Stimulated activated naive CD8-positive, alpha-beta T cell treated with anti-CD3 and anti-CD28 coated beads, Interleukin-15, amount 100 ng/mL, for 72 hours (primary cell): ENCODE results near the gene OR8B12.

ENCODE experiments used
- ATAC-seq: fragments of 150-1000 bp; cut with Tn5 transposase; 2 replicates; pipeline ENCODE4 v1.10.0; 2021; ENCODE audit warnings: mild to moderate bottlenecking, moderate library complexity
- DNase-seq, 2 donors: peaks; one replicate each; pipeline ENCODE4 v3.0.0; 2021 to 2022
- H3K27ac Mint-ChIP-seq, 2 donors: one replicate each; pipeline ENCODE4 v1.8.0; 2022; ENCODE audit warnings: mild to moderate bottlenecking in 2 of 2, mixed read lengths in 2 of 2, moderate library complexity in 2 of 2
- H3K27me3 Mint-ChIP-seq: one replicate; pipeline ENCODE4 v1.8.0; 2022; ENCODE audit warnings: mixed read lengths
- H3K4me1 Mint-ChIP-seq: one replicate; pipeline ENCODE4 v1.8.0; 2022; ENCODE audit warnings: mild to moderate bottlenecking, mixed read lengths
- H3K4me3 Mint-ChIP-seq, 2 donors: one replicate each; pipeline ENCODE4 v1.8.0; 2022; ENCODE audit warnings: mild to moderate bottlenecking in 2 of 2, mixed read lengths in 2 of 2, moderate library complexity in 1 of 2
- H3K9me3 Mint-ChIP-seq, 2 donors: one replicate each; pipeline ENCODE4 v1.8.0; 2022; ENCODE audit warnings: mixed read lengths in 2 of 2

The OR8B12 gene

GRCh38 chr11:124543554-124543953, at the start of gene OR8B12:
OR8B12 (minus strand) TSS chr11:124543654; CDS start chr11:124543654, 0 bp downstream.
- peaks cover 33% of the 10 kb centered on the region for H3K27me3 Mint-ChIP-seq
- H3K9me3 Mint-ChIP-seq, result no peaks in the 10 kb centered on the region
- no peaks in the 10 kb centered on the region for H3K4me1 Mint-ChIP-seq
- H3K4me3 Mint-ChIP-seq, result no peak within 1 kb of the TSS
- DNase-seq, result no peak
- no peak for ATAC-seq
- H3K27ac Mint-ChIP-seq, result peak within 1 kb of the TSS in 1 of 2 donors; percentile 23

GRCh38 chr11:124592627-124593026, 49.2 kb upstream of the OR8B12 start:
- peaks cover 20% of the 10 kb centered on the region for H3K27me3 Mint-ChIP-seq
- H3K27ac Mint-ChIP-seq, result no peak overlapping the region
- H3K4me1 Mint-ChIP-seq, result no peaks in the 10 kb centered on the region
- no peak overlapping the region for H3K4me3 Mint-ChIP-seq
- no peaks in the 10 kb centered on the region for H3K9me3 Mint-ChIP-seq
- no peak for ATAC-seq
- DNase-seq, result no peak

DNA sequence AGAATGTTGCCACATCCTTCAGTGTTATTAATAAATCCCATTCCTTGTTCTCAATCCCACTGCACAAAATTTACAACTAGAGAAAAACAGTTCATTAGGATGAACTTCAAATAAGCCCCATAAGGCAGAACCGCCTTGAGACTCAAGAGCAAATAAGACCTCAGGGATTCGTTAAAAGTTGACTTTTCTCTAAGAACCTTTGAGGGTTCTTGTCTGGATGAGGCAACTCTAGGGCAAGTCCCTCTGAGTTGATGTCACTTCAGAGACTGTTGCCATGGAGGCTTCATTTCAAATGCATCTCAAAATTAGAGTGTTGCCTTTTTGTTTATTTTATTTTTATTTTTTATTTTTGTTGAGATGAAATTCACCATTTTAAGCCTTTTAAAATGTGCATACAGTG, 48.0 kb upstream of the OR8B12 start:
- H3K4me1 Mint-ChIP-seq, result no peaks in the 10 kb centered on the region
- peaks cover 24% of the 10 kb centered on the region for H3K27me3 Mint-ChIP-seq
- ATAC-seq, result no peak
- no peak for DNase-seq
- H3K9me3 Mint-ChIP-seq, result no peaks in the 10 kb centered on the region
- no peak overlapping the region for H3K4me3 Mint-ChIP-seq
- H3K27ac Mint-ChIP-seq, result no peak overlapping the region

- H3K9me3 Mint-ChIP-seq, result no peaks in the 10 kb centered on the region
- H3K4me1 Mint-ChIP-seq, result no peaks in the 10 kb centered on the region
- peaks cover 21% of the 10 kb centered on the region for H3K27me3 Mint-ChIP-seq
- H3K4me3 Mint-ChIP-seq, result no peak overlapping the region
- ATAC-seq (no peak), DNase-seq (peak; percentile 27 to 29)
- H3K27ac Mint-ChIP-seq, result no peak overlapping the region
These were observed 42.9 kb upstream of the OR8B12 start for GRCh38 chr11:124586238-124586860.

DNA sequence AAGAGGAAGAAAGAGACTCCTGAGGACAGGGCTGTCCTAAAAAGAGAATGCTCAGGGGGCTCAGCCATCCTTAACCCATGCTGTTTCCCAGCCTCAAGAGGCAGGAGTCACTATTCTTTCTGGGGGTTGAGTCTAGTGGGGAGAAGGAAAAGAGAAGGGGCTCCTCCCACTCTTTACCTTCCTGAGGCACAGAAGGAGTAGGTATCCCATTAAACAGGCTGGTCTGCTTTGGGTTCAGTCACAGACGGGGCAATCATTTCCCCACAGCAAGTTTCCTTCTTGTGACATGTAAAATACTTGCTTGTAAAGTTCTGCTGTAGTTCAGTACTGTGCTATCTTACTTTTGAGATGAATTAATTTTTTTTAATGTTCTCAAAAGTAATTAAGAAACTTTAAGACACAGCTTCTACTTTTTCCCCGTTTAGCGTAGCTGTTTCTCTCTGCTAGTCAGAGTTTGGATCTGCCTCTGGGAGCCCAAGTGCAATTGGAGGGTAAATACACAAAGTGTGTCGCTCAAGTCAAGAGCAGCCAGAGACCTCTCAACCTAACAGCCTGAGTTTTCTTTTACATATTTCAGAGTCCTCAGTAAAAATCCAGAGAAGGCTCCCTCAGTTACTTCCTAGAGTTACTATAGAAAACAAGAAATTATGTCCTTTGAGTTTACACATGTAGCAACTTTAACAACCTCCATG, 41.4 kb upstream of the OR8B12 start:
- Mint-ChIP-seq H3K9me3 (no peaks in the 10 kb centered on the region), H3K27me3 (peaks cover 21% of the 10 kb centered on the region), H3K27ac (no peak overlapping the region), H3K4me3 (no peak overlapping the region), H3K4me1 (no peaks in the 10 kb centered on the region)
- DNase-seq (no peak), ATAC-seq (peak; percentile 23)

DNA sequence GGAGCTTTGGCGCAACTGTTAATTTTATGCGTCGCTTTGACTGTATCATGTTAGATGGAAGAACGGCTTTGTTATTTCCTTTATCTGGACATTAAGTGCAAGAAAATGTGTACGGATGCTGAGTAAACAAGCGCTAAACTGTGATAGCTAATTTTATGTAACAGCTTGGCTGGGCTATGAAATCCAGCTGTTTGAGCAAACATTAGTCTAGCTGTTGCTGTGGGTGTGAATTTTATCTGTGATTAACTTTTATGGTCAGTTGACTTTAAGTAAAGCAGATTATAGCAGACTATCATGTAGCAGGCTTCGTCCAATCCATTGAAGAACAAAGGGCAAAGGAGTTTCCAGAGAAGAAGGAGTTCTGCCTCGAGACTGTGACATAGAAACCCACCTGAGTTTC, 40.3 kb upstream of the OR8B12 start:
- H3K4me3 Mint-ChIP-seq, result no peak overlapping the region
- peaks cover 21% of the 10 kb centered on the region for H3K27me3 Mint-ChIP-seq
- no peak for DNase-seq
- H3K4me1 Mint-ChIP-seq, result no peaks in the 10 kb centered on the region
- no peaks in the 10 kb centered on the region for H3K9me3 Mint-ChIP-seq
- no peak overlapping the region for H3K27ac Mint-ChIP-seq
- ATAC-seq, result no peak

- DNase-seq (no peak), ATAC-seq (no peak)
- Mint-ChIP-seq H3K4me1 (no peaks in the 10 kb centered on the region), H3K27ac (no peak overlapping the region), H3K27me3 (peaks cover 16% of the 10 kb centered on the region), H3K4me3 (no peak overlapping the region), H3K9me3 (no peaks in the 10 kb centered on the region)
These were observed 39.1 kb upstream of the OR8B12 start for GRCh38 chr11:124582565-124582964.

DNA sequence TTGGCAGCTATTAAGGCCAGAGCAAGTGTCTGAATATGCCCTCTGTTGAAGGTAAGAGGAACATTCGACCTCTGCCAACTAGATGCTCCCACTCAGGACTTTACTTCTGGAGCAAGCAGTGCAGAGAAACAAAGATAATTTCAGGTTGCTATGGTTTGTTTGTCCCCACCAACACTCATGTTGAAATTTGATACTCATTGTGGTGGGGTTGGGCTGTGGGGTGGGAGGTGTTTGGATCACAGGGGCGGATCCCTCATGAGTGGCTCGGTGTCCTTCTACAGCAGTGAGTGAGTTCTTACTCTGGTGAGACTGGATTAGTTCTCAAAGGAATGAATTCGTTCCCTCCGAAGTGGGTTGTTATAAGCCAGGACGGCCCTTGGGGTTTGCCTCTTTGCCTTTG, 38.4 kb upstream of the OR8B12 start:
- ATAC-seq, result no peak
- no peak for DNase-seq
- peaks cover 9% of the 10 kb centered on the region for H3K27me3 Mint-ChIP-seq
- H3K27ac Mint-ChIP-seq, result no peak overlapping the region
- no peaks in the 10 kb centered on the region for H3K9me3 Mint-ChIP-seq
- no peaks in the 10 kb centered on the region for H3K4me1 Mint-ChIP-seq
- no peak overlapping the region for H3K4me3 Mint-ChIP-seq

- DNase-seq (no peak), ATAC-seq (no peak)
- Mint-ChIP-seq H3K4me3 (no peak overlapping the region), H3K4me1 (no peaks in the 10 kb centered on the region), H3K27ac (peak overlapping the region in 1 of 2 donors; percentile 54), H3K27me3 (peaks cover 8% of the 10 kb centered on the region), H3K9me3 (no peaks in the 10 kb centered on the region)
These were observed 35.3 kb upstream of the OR8B12 start for GRCh38 chr11:124578761-124579160.

- H3K27ac Mint-ChIP-seq, result no peak overlapping the region
- H3K4me3 Mint-ChIP-seq, result no peak overlapping the region
- H3K4me1 Mint-ChIP-seq, result no peaks in the 10 kb centered on the region
- peaks cover 12% of the 10 kb centered on the region for H3K27me3 Mint-ChIP-seq
- no peak for ATAC-seq
- no peaks in the 10 kb centered on the region for H3K9me3 Mint-ChIP-seq
- no peak for DNase-seq
These were observed 34.4 kb upstream of the OR8B12 start for GRCh38 chr11:124577716-124578427.

DNA sequence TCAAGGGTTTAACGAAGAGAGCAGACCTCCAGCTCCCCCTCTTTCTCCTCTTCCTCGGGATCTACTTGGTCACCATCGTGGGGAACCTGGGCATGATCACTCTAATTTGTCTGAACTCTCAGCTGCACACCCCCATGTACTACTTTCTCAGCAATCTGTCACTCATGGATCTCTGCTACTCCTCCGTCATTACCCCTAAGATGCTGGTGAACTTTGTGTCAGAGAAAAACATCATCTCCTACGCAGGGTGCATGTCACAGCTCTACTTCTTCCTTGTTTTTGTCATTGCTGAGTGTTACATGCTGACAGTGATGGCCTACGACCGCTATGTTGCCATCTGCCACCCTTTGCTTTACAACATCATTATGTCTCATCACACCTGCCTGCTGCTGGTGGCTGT, 26.7 kb upstream of the OR8B12 start:
- Mint-ChIP-seq H3K27me3 (peaks cover 26% of the 10 kb centered on the region), H3K9me3 (no peaks in the 10 kb centered on the region), H3K4me1 (no peaks in the 10 kb centered on the region), H3K4me3 (no peak overlapping the region), H3K27ac (no peak overlapping the region)
- ATAC-seq (no peak), DNase-seq (no peak)

DNA sequence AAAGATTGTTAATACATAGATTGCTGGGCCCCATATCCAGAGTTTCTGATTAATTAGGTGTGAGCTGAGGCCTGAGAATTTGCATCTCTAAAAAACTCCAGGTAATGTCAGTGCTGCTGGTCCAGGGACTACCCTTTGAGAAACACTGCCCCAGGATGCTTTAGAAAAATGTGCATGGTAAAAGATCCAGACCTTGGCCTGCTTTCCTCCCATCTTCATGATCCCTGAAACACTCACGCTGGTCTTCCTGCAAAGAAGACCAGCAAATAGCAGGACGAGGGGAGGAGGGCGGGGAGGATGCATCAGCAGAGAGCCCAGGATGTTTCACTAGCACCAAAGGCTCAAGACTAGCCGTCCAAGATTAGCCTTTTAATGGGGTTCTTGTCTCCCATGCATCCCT, 26.2 kb upstream of the OR8B12 start, which contains the start of gene OR8A1:
OR8A1 (plus strand) TSS at position 301 of the 400 bp plus-strand sequence. CDS start 123 bp downstream, outside the sequence.
- no peak within 1 kb of the TSS for H3K27ac Mint-ChIP-seq
- no peaks in the 10 kb centered on the region for H3K4me1 Mint-ChIP-seq
- no peak for DNase-seq
- ATAC-seq, result no peak
- no peak within 1 kb of the TSS for H3K4me3 Mint-ChIP-seq
- peaks cover 26% of the 10 kb centered on the region for H3K27me3 Mint-ChIP-seq
- H3K9me3 Mint-ChIP-seq, result no peaks in the 10 kb centered on the region

GRCh38 chr11:124556828-124557227, 13.4 kb upstream of the OR8B12 start:
- H3K4me1 Mint-ChIP-seq, result no peaks in the 10 kb centered on the region

GRCh38 chr11:124551987-124552386, 8.5 kb upstream of the OR8B12 start:
- no peak for ATAC-seq
- Mint-ChIP-seq H3K9me3 (no peaks in the 10 kb centered on the region), H3K4me1 (no peaks in the 10 kb centered on the region)

More at GRCh38 chr11:124556828-124557227, 13.4 kb upstream of the OR8B12 start:
- DNase-seq (no peak), ATAC-seq (no peak)
- H3K27ac Mint-ChIP-seq, result no peak overlapping the region
- no peaks in the 10 kb centered on the region for H3K27me3 Mint-ChIP-seq
- H3K4me3 Mint-ChIP-seq, result no peak overlapping the region
- no peaks in the 10 kb centered on the region for H3K9me3 Mint-ChIP-seq

GRCh38 chr11:124551189-124551588, 7.7 kb upstream of the OR8B12 start:
- H3K4me3 Mint-ChIP-seq, result no peak overlapping the region
- DNase-seq (no peak), ATAC-seq (no peak)
- peaks cover 10% of the 10 kb centered on the region for H3K27me3 Mint-ChIP-seq
- no peak overlapping the region for H3K27ac Mint-ChIP-seq
- H3K9me3 Mint-ChIP-seq, result no peaks in the 10 kb centered on the region
- no peaks in the 10 kb centered on the region for H3K4me1 Mint-ChIP-seq

More at GRCh38 chr11:124551987-124552386, 8.5 kb upstream of the OR8B12 start:
- no peak overlapping the region for H3K4me3 Mint-ChIP-seq
- no peak for DNase-seq
- peak overlapping the region in 1 of 2 donors; percentile 46 for H3K27ac Mint-ChIP-seq
- peaks cover 8% of the 10 kb centered on the region for H3K27me3 Mint-ChIP-seq

DNA sequence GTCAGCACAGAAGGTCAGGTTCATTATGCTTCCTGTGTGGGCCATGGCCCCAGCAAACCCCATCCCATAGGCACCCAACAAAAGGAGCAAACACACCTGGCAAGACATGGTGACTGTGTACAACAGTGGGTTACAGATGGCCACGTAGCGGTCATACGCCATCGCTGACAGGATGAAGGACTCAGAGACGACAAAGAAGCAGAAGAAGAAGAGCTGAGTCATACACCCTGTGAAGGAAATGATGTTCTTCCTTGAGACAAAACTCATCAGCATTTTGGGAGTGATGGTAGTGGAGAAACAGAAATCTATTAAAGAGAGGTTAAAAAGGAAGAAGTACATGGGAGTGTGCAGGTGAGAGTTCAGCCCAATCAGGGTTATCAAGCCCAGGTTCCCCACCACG, 309 bp downstream of the OR8B12 start:
- H3K9me3 Mint-ChIP-seq, result no peaks in the 10 kb centered on the region
- no peak for ATAC-seq
- no peaks in the 10 kb centered on the region for H3K4me1 Mint-ChIP-seq
- no peak overlapping the region for H3K4me3 Mint-ChIP-seq
- H3K27me3 Mint-ChIP-seq, result peaks cover 30% of the 10 kb centered on the region
- no peak for DNase-seq
- peak overlapping the region in 1 of 2 donors; percentile 23 for H3K27ac Mint-ChIP-seq
